Limb (tissue), 2 donors: ENCODE measurements around the gene ELAVL2.
"Not testable (repeated sequence)": the region's sequence is repeated elsewhere in the genome, so short reads cannot be mapped to it uniquely, and the experiment has no call there.

Experiments used
- DNase-seq, 2 donors: peaks; one replicate each; pipeline ENCODE4 v3.0.0-alpha.2; 2016; ENCODE audit errors: extremely low spot score in 2 of 2

The ELAVL2 gene

DNA sequence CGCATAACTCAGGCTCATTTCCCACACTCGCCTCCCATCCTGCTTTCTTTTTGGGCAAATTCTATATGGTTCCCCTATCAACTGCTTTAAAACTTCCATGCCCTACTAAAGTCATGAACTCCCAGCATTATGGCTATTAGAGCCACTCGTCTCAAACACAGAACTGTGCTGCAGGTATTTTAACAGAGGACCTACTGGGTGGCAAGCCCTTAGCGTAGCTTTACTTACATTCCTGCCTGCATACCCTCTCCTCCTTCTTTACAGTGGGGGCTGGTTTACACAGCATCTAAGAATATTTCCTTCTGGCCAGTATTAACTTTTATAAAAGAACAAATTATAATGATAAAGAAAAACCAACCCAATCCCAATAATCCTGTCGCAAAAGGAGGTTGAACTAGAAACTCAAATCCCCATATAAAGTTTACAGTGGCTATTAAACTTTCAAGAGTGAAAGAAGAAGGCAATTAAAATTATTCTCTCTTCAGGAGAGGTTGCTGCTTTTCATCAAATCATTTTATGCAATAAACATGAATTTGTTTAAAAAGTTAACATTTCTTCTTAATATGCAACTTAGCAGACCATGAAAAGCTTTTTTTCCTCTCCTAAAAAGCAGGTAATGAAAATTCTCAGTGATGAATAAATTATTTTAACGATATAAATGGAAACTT lies 100.6 kb downstream of the ELAVL2 start:
- no peak for DNase-seq

DNA sequence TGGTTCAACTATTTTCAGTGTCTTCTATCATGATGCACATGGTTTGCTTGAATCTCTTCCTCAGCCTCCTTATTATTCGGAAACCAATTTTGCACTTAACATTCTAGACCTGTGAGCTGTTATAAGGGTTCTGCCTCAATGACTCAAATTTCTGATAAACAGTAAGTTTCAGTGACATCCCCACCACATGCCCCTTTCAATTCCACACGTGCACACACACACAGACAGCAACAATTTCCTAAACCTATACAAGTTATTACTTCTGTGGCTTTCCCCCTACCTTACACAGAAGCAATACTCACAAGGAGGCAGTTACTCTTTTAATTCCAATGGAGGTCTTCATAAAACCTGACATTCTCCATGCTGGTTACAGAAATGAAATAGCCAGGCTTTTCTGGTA lies 102.4 kb downstream of the ELAVL2 start:
- no peak for DNase-seq

DNA sequence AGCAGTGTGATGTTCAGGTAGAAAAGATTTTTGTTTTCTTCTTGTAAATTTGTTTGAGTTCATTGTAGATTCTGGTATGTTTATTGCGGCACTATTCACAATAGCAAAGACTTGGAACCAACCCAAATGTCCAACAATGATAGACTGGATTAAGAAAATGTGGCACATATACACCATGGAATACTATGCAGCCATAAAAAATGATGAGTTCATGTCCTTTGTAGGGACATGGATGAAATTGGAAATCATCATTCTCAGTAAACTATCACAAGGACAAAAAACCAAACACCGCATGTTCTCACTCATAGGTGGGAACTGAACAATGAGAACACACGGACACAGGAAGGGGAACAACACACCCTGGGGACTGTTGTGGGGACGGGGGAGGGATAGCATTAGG lies 103.0 kb downstream of the ELAVL2 start:
- not testable (repeated sequence) for DNase-seq

DNA sequence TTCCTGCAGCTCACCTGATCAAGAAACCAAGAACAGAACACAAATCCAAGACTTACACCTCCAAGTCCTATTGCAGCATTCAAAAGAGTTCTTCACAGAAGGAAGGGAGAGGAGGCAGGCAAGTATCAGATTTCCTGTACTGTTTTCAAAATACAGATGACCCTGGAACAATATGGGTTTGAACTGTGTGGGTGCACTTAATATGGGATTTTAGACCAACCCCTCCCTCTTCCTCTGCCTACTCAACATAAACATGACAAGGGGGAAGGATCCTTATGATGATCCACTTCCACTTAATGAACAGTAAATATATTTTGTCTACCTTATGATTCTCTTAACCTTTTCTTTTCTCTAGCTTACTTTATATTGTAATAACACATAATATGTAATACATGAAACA lies 104.6 kb downstream of the ELAVL2 start:
- no peak for DNase-seq

DNA sequence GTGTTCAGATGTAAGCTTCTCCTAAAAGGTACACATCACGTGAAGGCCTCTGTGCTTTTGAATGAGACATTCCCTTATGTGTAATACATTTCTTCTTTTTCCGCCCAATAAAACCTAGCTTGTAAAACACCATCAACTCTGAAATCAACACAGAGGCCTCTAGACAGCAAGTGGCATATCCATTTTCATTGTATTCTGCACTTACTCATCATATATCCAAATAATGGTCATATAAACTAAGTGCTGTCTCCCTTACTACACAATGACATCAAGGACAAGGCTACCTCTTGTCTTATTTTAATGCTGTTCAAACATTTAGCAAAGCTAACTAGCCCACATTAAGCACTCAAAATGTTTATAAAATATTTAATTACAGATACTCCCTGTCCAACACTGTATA lies 108.5 kb downstream of the ELAVL2 start:
- no peak for DNase-seq

DNA sequence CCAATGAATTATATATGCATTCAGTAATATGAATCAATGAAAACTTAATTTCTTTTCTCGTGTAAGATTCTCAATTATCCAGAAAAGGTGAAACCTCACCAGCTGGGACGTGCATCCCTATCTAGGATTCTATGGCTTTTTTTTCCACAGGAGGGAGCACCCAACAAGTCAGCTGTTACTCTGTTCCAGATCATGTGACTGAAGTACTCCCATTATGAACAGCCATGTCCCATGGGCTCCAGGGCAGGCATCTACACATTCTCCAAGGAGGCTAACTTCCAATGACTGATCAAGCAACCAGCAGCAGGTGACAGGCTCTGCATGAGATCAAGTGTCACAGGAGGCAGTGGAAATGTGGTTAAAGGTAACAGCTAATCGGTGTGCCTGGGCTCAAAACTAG lies 118.8 kb downstream of the ELAVL2 start:
- no peak for DNase-seq

DNA sequence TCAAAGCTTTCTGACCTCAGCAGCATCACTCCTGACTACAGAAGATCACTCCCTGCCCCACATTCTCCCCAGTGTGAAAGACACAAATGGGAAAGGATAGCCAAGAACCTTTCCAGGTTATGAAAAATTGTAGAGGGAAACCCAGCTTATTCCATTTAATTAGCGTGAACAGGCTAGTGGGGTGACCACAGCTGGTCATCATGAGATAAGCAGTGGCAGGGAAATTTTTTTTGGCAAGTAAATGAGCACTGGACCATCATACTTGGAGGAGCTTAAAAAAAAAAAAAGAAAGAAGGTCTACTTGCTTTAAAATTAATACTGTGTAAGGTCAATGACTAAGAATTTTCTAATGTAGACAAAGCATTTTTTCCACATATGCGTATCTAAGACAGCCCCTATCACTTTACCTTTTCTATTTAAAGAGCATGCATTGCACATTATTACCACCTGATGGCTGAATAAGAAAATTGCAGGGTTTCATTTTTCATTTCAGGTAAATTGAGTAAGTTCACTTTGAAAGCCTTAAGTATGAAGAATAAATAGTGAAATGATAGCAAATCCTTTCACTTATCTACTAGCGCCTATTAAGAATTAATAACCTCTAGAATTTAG lies 123.6 kb downstream of the ELAVL2 start:
- no peak for DNase-seq

DNA sequence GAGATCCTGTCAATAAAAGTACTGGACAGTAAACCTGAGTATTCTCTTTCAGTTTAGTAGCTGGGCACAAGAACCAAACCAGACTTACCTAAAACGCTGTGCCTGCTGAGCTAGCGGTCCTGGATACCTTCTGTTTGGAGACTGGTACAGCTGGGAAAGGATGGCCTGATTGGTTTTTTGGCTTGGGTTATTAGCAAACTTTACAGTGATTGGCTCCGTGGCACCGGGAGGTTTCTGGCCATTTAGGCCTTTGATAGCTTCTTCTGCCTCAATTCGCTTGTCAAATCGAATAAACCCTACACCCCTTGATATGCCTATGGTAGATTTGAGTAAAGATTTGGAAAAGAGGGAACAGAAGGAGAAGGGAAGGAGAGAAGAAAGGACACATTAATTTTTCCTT lies 124.7 kb downstream of the ELAVL2 start:
- no peak for DNase-seq

DNA sequence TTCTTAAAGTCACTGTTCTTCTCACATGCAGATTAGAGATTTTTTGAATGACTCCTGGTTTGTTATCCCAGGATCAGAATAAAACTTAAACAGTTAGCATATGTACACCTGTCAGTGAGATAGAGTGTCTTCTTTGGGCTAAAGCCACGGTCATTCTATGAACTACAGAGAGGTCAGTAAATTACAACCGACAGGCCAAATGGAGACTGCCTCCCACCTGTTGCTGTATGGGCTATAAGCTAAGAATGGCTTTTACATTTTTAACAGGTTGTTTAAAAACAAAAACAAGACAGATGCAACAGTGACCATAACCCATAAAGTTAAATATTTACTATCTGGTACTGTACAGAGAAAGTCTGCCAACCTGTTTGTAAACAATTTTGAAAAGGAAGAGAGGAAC lies 125.7 kb downstream of the ELAVL2 start:
- DNase-seq: no peak

DNA sequence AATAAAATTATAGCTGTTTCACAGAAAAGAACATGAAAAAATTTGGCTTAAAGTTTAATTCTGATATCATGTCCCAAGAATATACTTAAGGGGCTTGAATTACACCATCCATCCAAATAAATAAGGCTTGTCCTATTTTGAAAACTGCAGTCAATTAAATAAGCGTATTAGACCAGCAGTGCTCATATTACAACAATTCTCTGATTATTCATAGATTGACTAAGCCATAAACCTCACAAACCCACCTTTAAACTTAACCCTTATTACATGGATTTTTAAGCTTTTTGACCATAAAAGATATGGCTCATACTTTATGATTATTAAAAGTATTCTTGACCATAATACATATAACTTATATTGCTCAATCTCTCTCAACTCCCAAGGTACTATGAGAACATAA lies 127.9 kb downstream of the ELAVL2 start:
- no peak for DNase-seq

DNA sequence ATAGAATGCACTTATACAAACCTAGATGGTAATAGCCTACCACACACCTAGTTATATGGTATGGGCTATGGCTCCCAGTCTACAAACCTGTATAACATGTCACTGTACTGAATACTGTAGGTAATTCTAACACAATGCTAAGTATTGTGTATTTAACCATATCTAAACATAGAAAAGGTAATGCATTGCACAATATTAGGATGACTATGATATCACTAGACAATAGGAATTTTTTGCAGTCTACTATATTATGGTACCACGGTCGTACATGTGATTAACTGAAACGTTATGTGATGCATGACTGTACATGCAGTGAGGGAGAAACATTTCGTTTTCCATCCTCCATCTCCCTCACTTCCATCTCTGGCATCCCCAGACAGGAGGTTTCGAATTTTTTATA lies 130.5 kb downstream of the ELAVL2 start:
- no peak for DNase-seq

DNA sequence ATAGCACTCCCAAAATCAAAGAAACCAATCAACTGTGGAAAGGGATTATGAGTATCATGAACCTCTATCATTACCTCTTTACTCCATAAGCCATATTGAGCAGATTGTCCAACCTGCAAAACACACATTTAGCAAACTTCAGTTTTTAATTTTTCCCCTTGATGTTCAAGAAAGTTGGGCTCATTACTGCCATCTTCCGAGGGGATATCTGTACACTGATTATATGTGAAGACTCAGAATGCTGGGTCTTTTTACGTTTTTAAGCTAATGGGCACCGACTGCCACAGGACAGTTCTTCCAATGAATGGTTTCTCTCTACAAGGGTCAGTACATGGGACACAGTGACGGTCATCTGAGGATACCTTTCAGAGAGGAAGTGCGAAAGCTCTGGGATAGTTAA lies 132.7 kb downstream of the ELAVL2 start:
- DNase-seq: no peak

DNA sequence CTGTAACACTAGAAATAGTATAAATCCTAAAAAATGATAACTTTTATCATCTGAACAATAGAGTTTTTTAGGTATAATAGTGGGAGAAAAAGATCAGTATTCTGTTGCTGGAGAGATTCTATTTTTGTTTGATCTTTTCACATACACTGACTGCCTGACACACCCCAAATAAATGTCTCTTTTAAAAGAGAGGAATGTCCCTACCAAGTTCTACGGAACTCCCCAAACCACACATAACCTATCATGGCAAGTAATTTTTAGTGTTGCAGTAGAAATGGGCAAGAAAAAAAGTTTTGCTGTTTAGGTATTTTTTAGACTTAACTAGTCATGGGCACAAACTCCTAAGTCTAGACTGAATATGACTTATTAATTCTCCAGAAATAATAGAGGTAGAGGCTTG lies 139.1 kb downstream of the ELAVL2 start:
- DNase-seq: no peak

DNA sequence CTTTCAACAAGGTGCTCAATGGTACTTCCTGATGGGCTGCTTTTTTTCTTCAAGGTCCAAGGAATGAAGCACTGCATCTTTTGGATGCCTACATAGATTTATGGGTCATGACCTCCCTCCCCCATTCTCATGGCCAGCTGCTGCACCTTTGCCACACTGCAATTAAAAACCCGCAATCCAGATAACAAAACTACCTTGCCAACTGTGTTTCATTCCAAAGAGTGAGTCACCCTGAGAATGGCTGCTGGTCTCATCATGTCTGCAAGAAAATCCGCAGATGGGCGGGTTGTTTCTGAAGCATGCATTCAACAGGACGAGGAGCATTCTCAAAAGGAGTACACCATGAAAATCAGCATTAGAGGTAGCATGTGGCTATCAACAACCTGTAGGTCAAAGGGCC lies 139.8 kb downstream of the ELAVL2 start:
- DNase-seq: no peak

DNA sequence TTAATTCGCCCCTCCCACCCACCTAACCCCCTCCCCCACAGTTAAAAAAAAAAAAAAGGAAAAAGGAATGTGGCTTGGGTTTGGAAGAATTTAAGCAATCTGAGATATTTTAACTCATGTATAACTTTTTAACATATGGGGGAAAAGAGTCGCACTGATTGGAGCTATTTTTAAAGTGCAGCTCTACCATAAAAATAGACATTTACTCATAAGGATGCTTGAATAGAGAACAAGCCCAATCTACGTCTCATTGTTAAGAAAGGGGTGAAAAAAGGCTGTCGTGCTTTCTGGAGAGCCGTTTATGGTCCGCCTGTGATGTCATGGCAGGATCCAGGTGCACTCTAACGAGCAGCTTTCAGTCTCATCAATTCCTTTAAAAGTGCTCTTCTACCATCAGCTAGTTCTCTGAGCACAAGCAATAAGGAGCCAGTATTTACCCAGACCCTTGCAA lies 142.4 kb downstream of the ELAVL2 start:
- DNase-seq: peak in 1 of 2 donors; percentile 26

DNA sequence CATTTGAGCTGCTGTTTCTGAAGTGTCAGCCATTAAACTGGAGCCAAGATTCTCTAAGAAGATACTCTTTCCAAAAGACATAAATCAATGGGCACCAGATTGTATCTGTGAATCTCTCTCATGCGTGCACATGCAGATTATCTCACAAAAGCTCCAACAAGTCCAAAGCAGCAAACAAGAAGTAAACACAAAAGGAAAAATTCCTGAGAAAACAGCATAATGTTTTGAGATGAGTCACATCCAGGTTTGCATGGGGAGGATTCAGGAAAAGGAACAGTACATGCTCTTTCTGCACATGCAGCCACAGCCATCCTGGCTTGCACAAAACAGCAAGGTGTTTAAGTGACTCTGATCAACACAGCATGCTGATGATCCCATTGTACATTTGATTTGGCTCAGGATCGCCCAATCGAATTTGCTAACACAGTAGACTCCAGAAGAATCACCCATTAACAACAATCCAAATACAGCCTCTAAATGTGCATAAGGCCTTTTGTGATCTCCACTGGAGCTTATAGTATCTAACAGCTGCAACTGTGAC lies 143.1 kb downstream of the ELAVL2 start:
- DNase-seq: no peak

DNA sequence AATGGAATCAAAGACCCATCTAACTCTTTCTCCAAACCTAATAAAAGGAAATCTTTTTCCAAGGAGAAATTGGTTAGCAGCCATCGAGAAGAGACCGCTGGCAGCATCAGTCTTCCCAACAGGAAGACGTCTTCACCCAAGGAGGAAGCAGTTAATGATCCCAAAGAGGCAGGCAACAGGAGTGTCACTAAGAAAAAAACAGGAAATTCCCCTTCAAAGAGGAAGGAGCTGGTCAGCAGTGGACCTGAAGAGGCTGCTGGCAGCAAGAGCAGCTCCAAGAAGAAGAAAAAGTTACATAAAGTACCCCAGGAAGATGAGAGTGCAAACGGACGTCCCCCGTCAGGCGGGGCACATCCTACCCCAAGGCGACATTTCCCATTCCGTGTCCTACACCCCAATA lies 143.7 kb downstream of the ELAVL2 start:
- no peak for DNase-seq

DNA sequence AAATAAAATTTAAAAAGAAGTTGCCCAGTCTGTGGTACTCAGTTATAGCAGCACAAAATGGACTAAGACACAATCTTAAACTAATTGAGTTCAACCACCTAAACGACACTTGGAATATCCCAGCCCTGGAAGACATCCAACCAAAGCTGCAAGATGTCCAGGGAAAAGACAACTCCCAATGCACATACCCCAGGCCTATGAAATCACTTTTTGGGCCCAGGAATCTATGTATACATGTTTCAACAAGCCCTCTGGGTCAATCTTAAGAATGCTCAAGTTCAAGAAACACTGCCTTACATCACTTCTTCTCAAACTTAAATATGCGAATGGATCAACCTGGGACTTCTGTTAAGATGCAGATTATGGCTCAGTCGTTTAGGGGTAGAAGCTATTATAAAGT lies 148.6 kb downstream of the ELAVL2 start:
- no peak for DNase-seq

DNA sequence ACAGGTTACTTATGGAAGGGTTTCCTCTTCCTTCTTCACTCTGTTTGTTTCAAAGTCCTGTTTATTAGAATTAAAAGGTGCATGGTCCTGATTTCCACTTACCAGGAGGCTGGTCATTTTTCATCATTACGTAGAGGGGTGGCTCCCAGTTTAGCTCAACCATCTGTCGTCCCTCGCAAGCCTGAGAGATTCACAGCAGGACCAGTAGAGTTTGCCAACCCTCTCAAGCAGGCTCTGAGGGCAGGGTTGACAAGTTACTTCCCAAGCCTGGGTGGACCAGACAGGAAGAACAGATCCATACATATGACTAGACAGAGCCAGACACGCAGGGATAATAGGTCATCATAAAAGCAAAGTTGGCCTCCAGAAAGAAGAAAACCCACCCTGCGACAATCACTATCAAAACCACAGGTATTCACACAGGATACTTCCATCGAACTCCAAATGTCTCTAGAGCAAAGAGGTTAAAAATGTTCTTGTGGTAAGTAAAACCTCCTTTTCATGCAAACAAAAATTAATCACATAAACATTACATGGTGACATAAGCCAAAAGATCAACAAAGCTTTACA lies 151.9 kb downstream of the ELAVL2 start:
- no peak for DNase-seq

DNA sequence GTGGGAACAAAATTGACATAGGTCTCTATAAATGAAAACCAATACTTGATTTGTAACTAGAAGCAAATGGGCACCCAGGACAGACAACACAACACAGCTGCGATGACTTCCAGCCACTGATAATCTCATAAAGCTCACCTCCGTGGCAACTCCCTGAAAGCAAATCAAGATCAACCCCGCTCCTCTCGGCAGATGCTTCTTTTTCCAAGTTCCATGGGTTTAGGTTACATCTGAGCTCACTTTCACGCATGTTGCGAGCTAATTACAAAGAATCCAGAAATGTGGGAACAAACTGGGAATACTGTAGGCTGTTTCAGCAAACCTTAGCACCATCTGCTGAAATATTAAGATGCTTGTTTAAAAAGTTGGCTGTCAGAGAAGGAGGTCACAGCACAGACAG lies 153.9 kb downstream of the ELAVL2 start:
- peak in 1 of 2 donors; percentile 24 for DNase-seq

DNA sequence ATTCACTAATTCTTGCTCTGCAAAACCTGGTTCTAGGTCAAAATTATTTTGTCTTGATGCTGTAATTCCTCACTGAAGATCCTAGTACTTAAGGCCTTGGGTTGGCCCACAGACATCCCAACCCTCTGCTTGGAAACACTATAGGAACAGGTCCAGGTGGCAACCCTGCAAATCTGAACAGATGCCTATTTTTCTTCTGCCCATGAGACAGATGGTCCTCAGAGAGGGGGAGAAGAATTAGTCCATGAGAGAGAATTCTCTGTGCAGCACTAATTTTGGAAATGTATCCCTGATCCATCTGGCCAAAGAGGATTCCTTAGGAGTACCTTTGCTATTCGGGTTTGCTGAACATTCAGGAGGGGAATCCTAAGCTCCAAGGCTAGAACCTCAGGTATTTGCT lies 156.3 kb downstream of the ELAVL2 start:
- DNase-seq: no peak

DNA sequence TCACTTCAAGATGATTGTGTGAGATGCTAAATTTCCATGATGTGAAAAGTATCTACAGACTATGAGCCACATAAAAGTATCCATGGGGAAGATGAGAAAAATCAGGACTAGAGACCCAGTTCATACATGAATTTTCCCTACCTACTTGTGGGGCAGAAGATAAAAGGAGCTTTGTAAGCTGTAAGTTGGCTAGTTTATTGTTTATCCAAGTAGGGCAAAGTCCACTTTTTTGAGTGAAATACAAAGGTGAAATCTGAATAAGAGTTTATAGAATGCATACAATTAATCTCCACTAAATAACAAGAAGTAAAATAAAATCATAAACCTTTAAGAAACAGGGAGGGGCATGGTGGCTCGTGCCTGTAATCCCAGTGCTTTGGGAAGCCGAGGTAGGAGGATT lies 160.4 kb downstream of the ELAVL2 start:
- DNase-seq: no peak

DNA sequence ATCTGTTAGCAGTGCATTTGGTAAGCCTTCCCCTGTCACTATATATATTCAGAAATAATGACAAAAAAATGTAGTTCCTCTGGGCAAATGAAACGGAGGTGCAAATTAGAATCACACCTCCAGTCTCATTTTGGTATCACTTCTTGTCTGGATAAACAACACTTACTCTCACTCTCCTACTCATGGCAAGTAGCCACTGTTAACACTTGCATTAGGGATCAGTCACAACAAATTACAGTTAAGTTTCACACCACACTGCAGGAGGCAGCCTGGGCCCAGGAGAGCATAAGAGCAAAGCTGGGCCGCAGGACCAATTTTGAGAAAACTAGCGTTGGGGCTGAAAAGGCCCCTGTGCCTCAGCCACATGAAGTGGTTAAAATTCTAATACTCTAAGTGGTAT lies 161.0 kb downstream of the ELAVL2 start:
- DNase-seq: no peak
